GM21515 (cell line): ENCODE data around the gene DMD.
"Not testable (repeated sequence)": the region's sequence is repeated elsewhere in the genome, so short reads cannot be mapped to it uniquely, and the experiment has no call there.

Experiments used
- ATAC-seq: cut with Tn5 transposase; IDR thresholded peaks from one replicate; pipeline ENCODE4 v1.9.1; 2021; ENCODE audit not compliant: unreplicated experiment

DMD gene

DNA sequence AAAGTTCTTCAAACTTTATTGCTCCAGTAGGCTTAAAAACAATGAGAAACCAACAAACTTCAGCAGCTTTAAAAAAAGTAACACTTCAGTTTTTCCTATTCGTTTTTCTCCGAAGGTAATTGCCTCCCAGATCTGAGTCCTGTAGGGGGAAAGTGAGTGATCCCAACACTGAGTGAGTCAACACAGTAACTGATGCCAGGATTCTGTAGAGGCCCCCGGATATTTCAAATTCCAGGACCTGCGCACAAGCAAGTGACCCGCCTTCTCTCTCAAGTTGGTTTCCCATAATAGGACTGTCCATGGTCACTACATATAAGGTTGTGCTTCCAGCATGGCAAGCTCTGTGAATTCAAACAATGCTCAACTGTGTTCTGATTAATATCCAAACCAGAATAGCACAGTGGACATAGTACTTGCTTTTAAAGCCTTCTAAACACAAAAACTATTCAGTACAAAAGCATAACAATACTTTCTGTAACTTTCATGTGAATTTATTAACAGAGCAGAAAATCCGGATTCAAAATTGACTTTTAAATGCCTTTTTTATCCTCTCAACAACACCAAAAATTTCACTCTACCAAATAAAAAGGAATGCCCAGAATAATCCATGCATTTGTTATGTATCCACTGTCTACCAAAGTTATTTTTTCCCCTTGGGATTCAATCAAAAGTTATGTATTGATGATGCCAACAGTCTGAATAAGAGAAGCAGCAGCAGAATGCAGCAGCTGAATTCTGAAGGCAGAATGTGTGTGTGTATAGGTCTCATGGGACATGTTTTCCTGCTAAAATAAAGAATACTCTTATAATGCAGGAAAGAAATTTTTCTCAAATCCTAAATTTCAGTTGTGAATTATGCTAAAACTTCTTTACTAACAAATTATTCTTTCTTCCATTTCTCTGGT, at the start of gene DMD:
Gene DMD (minus strand): TSS at position 194 of the 905 bp plus-strand sequence. CDS start 237 bp downstream, outside the sequence.
- no peak for ATAC-seq

DNA sequence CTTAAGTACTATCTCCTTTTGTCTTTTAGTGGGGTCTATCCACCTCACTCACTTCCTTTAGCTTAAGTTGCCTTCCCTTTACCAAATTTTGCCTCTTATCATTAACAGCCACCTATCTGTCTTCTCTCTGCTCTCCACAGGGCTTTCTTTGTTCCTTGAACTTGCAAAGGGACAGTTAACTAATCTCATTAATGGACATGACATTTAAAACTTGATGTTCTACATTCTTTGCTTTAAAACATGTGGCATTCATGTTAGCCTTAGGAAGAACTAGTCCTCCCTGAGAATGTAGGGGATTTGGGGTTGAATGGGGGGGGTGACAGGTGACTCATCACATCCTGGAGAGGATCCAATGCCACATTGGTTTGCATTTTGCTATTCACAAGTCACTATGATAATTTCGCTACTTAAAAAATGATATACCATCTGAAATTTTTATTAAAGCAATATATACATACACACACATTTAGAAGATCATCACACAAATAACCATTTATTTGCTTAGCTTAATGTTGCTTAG, 41.0 kb upstream of the DMD start:
- no peak for ATAC-seq

DNA sequence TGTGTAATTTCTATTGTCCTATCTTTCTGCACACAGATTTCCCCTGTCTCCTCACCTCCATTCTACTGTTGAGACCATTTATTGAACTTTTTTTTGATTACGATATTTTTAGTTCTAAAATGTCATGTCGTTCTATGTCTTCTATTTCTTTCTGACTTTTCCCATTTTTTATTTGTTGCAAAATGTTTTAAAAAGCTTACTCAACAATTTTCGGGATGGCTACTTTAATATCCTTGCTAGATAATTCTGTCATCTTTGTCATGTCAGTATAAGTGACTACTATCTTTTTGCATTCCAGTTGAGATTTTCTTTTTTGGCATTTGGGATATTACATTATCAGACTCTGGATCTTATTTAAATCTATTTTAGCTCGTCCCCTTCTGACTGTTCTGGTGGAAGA, 7.5 kb upstream of the DMD start:
- ATAC-seq = no peak

DNA sequence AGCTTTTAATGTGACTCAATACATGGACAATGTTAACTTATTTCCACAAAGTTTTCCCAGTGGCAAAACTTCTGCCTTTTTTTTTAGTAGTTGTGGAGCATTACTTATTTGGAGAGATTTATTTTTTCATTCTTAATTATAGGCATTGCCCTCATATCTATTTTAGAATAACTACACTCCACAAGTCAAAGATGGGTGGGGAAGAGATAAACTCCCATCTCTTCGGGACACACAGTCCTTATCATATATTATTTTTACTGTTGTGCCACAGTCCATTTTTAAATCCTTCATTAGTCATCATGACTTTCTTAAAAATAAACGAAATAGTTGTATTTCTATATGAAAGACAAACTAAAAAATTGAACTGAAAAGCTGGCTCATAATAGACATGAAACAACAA, 1.2 kb downstream of the DMD start:
- ATAC-seq = no peak

- no peak for ATAC-seq
Measured at GRCh38 chrX:33207056-33207455, 4.3 kb downstream of the DMD start.

DNA sequence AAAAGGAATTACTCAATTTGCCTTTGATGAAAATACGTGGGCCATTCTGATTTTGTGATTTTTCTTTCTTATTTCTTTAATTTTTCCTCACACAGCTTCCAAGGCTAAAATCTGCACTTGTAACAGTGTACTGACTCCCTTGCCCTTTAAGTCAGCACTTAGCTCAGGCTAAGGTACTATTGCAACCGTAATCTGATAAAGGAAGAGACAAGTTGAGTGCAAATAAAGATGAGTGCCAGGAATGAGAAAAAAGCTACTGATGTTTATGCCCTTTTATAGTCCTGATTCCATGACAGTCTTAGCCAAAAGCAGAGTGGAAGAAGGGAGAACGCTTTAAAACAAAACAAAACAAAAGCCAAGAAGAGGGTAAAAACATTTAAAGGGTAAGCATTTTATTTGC, 6.0 kb downstream of the DMD start:
- ATAC-seq = no peak

- ATAC-seq = no peak
Measured at GRCh38 chrX:33204889-33205288, 6.5 kb downstream of the DMD start.

DNA sequence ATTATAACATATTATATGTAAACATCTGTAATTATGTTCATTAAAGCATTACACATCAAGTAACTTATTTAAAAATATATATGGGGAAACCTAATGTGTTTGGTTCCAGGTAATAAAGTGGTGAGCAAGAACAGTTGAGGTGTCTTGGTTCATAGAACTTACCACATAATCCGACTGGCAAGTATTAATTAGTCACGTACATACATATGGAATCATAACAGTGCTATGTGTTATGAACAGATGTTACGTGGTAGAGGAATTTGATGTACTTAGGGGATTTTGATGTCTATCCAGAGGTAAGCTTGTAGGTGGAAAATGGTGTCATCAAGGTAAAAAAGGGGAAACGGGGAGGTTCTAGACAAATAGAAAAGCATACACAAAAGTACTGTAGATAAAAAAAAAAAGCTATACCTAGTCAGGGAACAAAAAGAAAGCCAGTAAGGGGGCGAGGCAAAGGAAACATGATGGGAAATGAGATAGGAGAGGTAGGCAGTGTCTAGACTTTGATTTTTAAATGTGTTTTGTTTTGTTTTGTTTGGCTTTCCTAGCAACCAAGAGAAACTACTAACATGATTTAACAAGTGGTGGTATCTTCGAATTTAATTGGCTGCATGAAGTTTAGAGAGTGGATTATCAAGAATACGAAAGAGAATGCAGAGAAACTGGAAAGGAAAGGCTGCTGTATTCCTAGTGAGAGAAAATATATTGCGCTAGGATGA, 12.6 kb downstream of the DMD start:
- no peak for ATAC-seq

GRCh38 chrX:33195698-33196097, 15.7 kb downstream of the DMD start:
- no peak for ATAC-seq

DNA sequence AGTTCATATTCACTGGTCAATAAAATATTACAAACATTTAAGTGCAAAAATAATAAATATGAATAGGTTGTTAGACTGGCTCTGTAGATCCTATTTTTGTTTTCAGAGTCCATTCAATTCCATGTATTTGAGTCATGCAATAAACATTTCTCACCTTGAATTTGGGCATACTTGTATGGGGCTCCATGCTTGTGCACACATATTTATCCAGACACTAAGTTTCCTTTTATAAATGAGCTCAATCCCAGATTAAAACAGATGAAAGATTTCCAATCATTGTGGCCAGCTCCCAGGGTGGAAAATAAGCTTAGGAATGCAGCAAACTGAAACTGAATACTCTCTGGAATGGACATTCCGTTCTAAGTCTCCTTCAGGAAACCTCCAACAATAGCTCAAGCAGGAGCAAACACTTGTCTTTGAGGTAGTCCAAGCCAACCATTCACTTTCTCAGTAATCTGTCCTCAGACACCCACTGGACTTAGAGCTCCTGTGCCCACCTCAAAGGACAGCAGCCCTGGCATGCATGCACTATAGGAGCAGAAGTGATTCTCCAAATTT, 16.4 kb downstream of the DMD start:
- ATAC-seq = no peak

GRCh38 chrX:33194289-33194688, 17.1 kb downstream of the DMD start:
- no peak for ATAC-seq

DNA sequence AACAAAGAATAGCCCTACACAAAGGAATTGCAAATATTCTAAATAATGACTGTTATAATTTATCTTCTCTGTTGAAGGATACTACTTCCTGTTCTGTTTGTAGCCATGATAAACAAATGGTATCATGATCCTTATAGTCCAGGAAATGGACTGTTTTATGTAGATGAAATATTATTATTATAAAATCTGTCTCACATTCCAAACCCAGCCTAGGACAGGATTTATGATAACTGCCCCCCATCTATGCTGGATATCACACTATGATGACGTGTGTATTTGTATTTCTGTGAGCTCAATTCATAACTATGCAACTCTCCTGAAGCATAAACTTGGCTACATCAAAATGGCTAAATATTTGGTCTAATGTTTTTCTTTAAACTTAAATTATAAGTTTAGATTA, 21.3 kb downstream of the DMD start:
- no peak for ATAC-seq

GRCh38 chrX:33188881-33189280, 22.5 kb downstream of the DMD start:
- no peak for ATAC-seq

- ATAC-seq = no peak
Measured at GRCh38 chrX:33188286-33188685, 23.1 kb downstream of the DMD start.

DNA sequence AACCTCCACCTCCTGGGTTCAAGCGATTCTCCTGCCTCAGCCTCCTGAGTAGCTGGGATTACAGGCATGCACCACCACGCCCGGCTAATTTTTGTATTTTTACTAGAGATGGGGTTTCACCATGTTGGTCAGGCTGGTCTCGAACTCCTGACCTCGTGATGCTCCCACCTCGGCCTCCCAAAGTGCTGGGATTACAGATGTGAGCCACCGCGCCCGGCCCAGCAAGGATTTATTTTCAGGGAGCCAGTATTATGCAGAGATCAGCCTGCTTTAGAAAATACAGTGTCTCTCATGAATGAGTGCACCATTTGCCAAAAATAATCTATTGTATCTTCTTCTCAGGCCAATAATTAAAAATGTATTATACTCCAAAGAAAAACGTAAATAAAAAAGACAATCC, 26.5 kb downstream of the DMD start:
- ATAC-seq = not testable (repeated sequence)

DNA sequence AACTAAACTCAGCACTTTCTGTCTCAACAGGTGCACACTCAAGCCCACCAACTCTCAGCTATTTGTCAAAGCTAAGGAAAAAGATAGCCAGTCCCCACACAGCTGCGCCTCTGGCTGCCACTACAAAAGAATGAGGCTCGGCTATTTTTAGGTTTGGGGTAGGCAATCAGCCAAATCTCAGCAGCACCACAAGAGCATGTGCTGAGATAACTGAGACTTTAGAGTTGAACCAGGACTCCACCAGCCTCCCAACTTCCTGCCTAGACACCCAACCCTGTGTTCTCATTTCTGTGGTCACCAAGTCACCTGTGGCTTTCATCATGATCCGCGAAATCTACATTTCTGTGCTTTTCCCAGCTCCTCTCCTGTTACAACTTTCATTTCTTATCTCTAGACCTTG, 28.0 kb downstream of the DMD start:
- no peak for ATAC-seq

DNA sequence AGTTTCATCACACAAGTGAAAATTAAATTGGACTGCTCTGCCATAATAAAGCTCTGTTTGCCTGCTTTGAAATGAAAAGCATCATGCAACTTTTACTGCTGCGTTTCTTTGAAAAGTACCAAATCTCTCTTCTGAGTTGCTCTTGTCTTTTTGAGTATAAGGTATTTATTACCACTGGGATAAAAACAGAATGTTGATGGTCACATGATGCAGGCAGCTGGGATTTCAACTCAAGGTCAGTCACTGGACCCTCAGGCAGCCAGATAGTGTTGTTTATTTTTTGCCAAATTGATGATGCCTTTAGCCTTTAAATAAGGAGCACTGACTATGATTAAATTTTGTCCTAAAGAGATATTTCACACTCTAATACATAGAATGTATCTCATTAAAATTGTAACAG, 32.7 kb downstream of the DMD start:
- ATAC-seq = no peak

GRCh38 chrX:33178218-33178617, 33.1 kb downstream of the DMD start:
- no peak for ATAC-seq

- no peak for ATAC-seq
Measured at GRCh38 chrX:33175201-33175600, 36.1 kb downstream of the DMD start.

DNA sequence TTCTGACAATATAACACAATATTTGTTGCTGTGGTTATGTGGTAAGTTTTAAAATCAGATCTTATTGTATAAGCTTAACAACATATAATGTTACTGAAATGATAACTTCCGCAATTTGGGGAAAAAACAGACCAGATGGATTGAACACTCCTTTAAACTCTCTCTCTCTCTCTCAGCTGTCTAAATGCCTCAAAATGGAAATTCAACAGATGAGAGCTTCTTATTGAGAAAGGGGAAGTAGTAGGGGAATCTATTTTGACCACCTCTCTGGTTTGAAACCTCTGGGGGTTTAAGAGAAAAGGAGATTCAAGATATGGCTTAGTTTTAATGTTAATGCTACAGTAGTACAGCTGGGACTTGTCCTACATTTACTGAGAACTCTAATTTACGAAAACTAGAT, 40.3 kb downstream of the DMD start:
- ATAC-seq = no peak

- no peak for ATAC-seq
Measured at GRCh38 chrX:33161829-33162228, 49.5 kb downstream of the DMD start.

- no peak for ATAC-seq
Measured at GRCh38 chrX:33160273-33160672, 51.1 kb downstream of the DMD start.
